PC-9 (cell line): ENCODE results near the gene TMEM117. TPM values are rescaled to one million over a fixed set of nuclear protein-coding genes. Genes with fewer than 3 reads are reported as not detected.

ENCODE experiments used
- BruUV-seq: library from RNA; stranded (reverse); fragments of 400-500 nt; replicated peaks from 2 replicates; lab custom pipeline; 2021; lab: Mats Ljungman, UMichigan
- CTCF ChIA-PET: fragments of 300-600 bp; sonication (Branson Sonifier 250); formaldehyde crosslinking; loops from one replicate; lab custom pipeline; 2022; ENCODE audit warnings: antibody characterized with exemption; lab: Charles Lee
- POLR2A ChIA-PET: fragments of 300-600 bp; sonication (Branson Sonifier 250); formaldehyde crosslinking; loops from one replicate; lab custom pipeline; 2022; ENCODE audit warnings: antibody characterized with exemption; ENCODE audit not compliant: unreplicated experiment; lab: Charles Lee
- DNase-seq, 2 experiments: peaks; one replicate each; pipeline versions ENCODE4 v3.0.0 to v3.0.0-alpha.2; 2015 to 2022; ENCODE audit warnings: mixed read lengths in 1 of 2
- H2AFZ ChIP-seq: fragments of 200-600 bp; sonication (generic); 2 replicates; pipeline ENCODE4 v1.8.1; 2017; ENCODE audit warnings: antibody characterized with exemption
- H3F3A ChIP-seq: fragments of 200-600 bp; sonication (generic); 2 replicates; pipeline ENCODE4 v1.8.1; 2017; ENCODE audit warnings: antibody characterized with exemption, mild to moderate bottlenecking, low read depth; ENCODE audit not compliant: insufficient read depth
- H3K27ac ChIP-seq: fragments of 200-600 bp; sonication (generic); 2 replicates; pipeline ENCODE4 v1.6.1; 2016; ENCODE audit warnings: mixed run types
- H3K27me3 ChIP-seq: fragments of 200-600 bp; sonication (generic); 2 replicates; pipeline ENCODE4 v1.6.1; 2016; ENCODE audit warnings: low read depth, mixed run types; ENCODE audit not compliant: insufficient read depth
- H3K36me3 ChIP-seq: fragments of 200-600 bp; sonication (generic); 2 replicates; pipeline ENCODE4 v1.6.1; 2016; ENCODE audit warnings: low read depth, mixed run types
- H3K4me1 ChIP-seq: fragments of 200-600 bp; sonication (generic); replicated peaks from 2 replicates; pipeline ENCODE4 v1.6.1; 2016; ENCODE audit warnings: mixed run types; ENCODE audit not compliant: insufficient read depth
- H3K4me2 ChIP-seq: fragments of 200-600 bp; sonication (generic); 2 replicates; pipeline ENCODE4 v1.6.1; 2017; ENCODE audit warnings: mixed run types
- H3K4me3 ChIP-seq: fragments of 200-600 bp; sonication (generic); 2 replicates; pipeline ENCODE4 v1.6.1; 2016; ENCODE audit warnings: mixed run types
- H3K79me2 ChIP-seq: fragments of 200-600 bp; sonication (generic); 2 replicates; pipeline ENCODE4 v1.6.1; 2017; ENCODE audit warnings: low read depth, mixed run types
- H3K9me2 ChIP-seq: fragments of 200-600 bp; sonication (generic); 2 replicates; pipeline ENCODE4 v1.8.1; 2017; ENCODE audit warnings: mild to moderate bottlenecking; ENCODE audit not compliant: insufficient read depth
- H3K9me3 ChIP-seq: fragments of 200-600 bp; sonication (generic); 2 replicates; pipeline ENCODE4 v1.8.1; 2016; ENCODE audit warnings: low read depth; ENCODE audit not compliant: insufficient read depth
- H4K20me1 ChIP-seq: fragments of 200-600 bp; sonication (generic); 2 replicates; pipeline ENCODE4 v1.8.1; 2017; ENCODE audit not compliant: insufficient read depth
- EZH2 ChIP-seq: fragments of 200-600 bp; sonication (generic); IDR thresholded peaks from 2 replicates; pipeline ENCODE4 v1.8.0; 2017; ENCODE audit warnings: antibody characterized with exemption, low read depth
- intact Hi-C: fragments of 100-400 bp; cut with micrococcal nuclease; formaldehyde crosslinking; loops from one replicate; pipeline ENCODE4 v1.10.0; 2022; ENCODE audit not compliant: unreplicated experiment
- total RNA-seq: library from RNA; stranded (reverse); gene quantifications from 2 replicates; pipeline ENCODE4 v1.2.3, GENCODE V29; 2021
- TF ChIP-seq, protein P1 (sequence below): fragments of 200-600 bp; sonication (generic); conservative IDR thresholded peaks from 2 replicates; pipeline ENCODE4 v1.6.1; 2017; ENCODE audit warnings: mixed run types, antibody characterized with exemption, mild to moderate bottlenecking, moderate library complexity

TMEM117 gene
- total RNA-seq, 1 experiment from 2014 or later: 2.0 TPM

DNA sequence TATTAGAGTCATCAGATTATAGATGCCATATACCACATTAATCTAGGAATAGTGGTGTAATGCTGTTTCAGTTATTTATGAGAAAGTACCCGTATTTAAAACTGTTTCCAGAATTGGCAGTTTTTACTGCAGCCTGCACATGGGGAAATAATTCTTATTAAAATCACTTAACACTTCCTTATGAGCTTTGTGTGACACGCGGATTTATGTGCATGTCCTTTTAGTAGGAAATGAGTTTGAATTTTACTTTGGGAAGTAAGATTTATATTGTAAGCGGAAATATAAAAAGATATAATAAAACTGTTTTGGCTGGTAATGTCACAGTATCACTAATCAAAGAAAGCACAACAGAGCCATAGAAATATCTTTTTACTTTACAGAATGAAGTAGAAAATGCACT lies 132.9 kb downstream of the TMEM117 start:
- Histone ChIP-seq H3K79me2 (no peaks in the 10 kb centered on the region), H3K4me1 (no peaks in the 10 kb centered on the region), H3K9me3 (no peaks in the 10 kb centered on the region), H3K27ac (no peak overlapping the region), H3K36me3 (no peaks in the 10 kb centered on the region), H3F3A (no peaks in the 10 kb centered on the region), H3K4me2 (no peak overlapping the region), H3K27me3 (no peaks in the 10 kb centered on the region), H2AFZ (no peak overlapping the region), H3K4me3 (no peak overlapping the region), H4K20me1 (no peaks in the 10 kb centered on the region), H3K9me2 (no peaks in the 10 kb centered on the region)
- intact Hi-C loops: no loop called here
- DNase-seq: no peak
- CTCF ChIA-PET: no interaction called here
- TF ChIP-seq, protein P1, sequence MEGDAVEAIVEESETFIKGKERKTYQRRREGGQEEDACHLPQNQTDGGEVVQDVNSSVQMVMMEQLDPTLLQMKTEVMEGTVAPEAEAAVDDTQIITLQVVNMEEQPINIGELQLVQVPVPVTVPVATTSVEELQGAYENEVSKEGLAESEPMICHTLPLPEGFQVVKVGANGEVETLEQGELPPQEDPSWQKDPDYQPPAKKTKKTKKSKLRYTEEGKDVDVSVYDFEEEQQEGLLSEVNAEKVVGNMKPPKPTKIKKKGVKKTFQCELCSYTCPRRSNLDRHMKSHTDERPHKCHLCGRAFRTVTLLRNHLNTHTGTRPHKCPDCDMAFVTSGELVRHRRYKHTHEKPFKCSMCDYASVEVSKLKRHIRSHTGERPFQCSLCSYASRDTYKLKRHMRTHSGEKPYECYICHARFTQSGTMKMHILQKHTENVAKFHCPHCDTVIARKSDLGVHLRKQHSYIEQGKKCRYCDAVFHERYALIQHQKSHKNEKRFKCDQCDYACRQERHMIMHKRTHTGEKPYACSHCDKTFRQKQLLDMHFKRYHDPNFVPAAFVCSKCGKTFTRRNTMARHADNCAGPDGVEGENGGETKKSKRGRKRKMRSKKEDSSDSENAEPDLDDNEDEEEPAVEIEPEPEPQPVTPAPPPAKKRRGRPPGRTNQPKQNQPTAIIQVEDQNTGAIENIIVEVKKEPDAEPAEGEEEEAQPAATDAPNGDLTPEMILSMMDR: no peak
- no peak for TF ChIP-seq EZH2
- POLR2A ChIA-PET: no interaction called here
- no TSS peak for BruUV-seq

DNA sequence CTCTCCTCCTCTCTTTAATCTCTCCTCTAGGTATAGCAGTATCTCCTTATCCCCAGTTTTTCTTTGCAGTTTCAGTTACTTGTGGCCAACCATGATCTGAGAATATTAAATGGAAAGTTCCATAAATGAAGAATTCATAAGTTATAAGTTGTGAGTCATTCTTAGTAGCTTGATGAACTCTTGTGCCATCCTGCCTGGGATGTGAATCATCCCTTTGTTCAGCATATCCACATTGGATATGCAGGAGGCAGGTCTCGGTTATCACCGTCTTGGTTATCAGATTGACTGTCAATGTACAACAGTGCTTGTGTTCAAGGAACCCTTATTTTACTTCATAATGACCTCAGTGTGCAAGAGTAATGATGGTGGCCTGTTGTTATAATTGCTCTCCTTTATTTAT lies 134.0 kb downstream of the TMEM117 start:
- CTCF ChIA-PET: no interaction called here
- BruUV-seq: no TSS peak
- TF ChIP-seq EZH2: no peak
- TF ChIP-seq, protein P1: no peak

DNA sequence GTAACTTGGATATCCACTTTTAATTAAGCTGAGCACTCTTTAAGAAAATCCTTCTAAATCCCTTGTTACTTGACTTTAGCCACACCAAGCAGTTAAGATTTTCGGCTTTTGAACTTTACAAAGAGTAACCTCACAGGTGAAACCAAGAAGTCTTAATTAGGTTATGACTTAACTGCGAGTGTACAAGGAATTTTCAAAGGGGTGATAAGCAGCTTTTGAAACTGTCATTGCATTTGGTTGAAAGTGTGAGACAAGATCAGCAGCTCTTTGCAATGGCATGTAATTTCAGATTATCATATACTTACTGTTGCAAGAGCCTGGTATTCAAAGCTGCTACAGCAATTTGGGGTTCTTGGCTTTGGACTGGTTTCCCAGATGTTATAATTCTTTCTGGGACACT lies 137.5 kb downstream of the TMEM117 start:
- no peaks in the 10 kb centered on the region for H3K27me3 ChIP-seq
- H3K4me2 ChIP-seq: no peak overlapping the region
- DNase-seq: no peak
- no peak overlapping the region for H3K4me3 ChIP-seq
- ChIA-PET POLR2A (no interaction called here), CTCF (interaction anchor here (0.6 kb wide), 1 partner anchor 343 kb away, joined by 4 read pairs; no protein-coding TSS in a partner anchor)
- no peaks in the 10 kb centered on the region for H3K4me1 ChIP-seq
- no peaks in the 10 kb centered on the region for H4K20me1 ChIP-seq
- intact Hi-C loops: no loop called here
- no peak for TF ChIP-seq EZH2
- TF ChIP-seq, protein P1: no peak
- H3K9me2 ChIP-seq: no peaks in the 10 kb centered on the region
- H3K27ac ChIP-seq: no peak overlapping the region
- H3K9me3 ChIP-seq: no peaks in the 10 kb centered on the region
- no peak overlapping the region for H2AFZ ChIP-seq
- no peaks in the 10 kb centered on the region for H3K79me2 ChIP-seq
- BruUV-seq: no TSS peak
- no peaks in the 10 kb centered on the region for H3F3A ChIP-seq
- no peaks in the 10 kb centered on the region for H3K36me3 ChIP-seq

More for the DNA sequence above, 134.0 kb downstream of the TMEM117 start:
- Histone ChIP-seq H3K27me3 (no peaks in the 10 kb centered on the region), H3K36me3 (no peaks in the 10 kb centered on the region), H3K79me2 (no peaks in the 10 kb centered on the region), H3F3A (no peaks in the 10 kb centered on the region), H3K4me1 (no peaks in the 10 kb centered on the region), H4K20me1 (no peaks in the 10 kb centered on the region), H3K4me2 (no peak overlapping the region), H2AFZ (no peak overlapping the region), H3K9me3 (no peaks in the 10 kb centered on the region), H3K9me2 (no peaks in the 10 kb centered on the region), H3K4me3 (no peak overlapping the region), H3K27ac (no peak overlapping the region)
- POLR2A ChIA-PET: no interaction called here
- no peak for DNase-seq
- intact Hi-C loops: no loop called here
